ENCODE results near the gene TGIF2LX. TPM values are rescaled to one million over a fixed set of nuclear protein-coding genes. Genes with fewer than 3 reads are reported as not detected.
"Not testable (repeated sequence)": the region's sequence is repeated elsewhere in the genome, so short reads cannot be mapped to it uniquely, and the experiment has no call there.

TGIF2LX gene
- not detected in 3 replicates for total RNA-seq

DNA sequence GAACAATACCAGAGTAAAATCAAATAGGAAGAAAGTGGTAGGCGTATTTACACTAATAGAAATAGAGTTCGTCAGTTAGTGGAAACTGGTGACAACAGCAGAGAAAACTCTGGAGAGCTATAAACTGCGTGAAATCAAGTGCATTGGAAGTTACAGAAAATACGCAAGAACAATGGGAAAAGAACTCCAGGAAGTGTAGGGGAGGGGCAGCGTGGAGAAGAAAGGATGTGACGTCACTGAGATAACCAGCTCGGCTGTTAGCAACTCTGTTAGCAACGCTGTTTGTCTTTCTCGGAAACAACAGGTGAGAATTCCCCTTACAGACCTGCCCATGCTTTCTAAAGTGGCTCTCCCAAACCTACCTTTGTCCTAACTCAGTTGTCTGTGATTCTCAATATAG lies at the start of gene TGIF2LX:
TSS of gene TGIF2LX (plus strand) at position 244 of the 400 bp plus-strand sequence. CDS start 178 bp downstream, outside the sequence.
- DNase-seq (ENCODE audit: low spot score in 2 of 2, unreplicated experiment in 2 of 2); H3K9me3 Mint-ChIP-seq; H3K27ac Mint-ChIP-seq; H3K36me3 Mint-ChIP-seq; H3K27me3 Mint-ChIP-seq (ENCODE audit: low read depth); H3K4me1 Mint-ChIP-seq; H3K4me3 Mint-ChIP-seq: not testable (repeated sequence)

DNA sequence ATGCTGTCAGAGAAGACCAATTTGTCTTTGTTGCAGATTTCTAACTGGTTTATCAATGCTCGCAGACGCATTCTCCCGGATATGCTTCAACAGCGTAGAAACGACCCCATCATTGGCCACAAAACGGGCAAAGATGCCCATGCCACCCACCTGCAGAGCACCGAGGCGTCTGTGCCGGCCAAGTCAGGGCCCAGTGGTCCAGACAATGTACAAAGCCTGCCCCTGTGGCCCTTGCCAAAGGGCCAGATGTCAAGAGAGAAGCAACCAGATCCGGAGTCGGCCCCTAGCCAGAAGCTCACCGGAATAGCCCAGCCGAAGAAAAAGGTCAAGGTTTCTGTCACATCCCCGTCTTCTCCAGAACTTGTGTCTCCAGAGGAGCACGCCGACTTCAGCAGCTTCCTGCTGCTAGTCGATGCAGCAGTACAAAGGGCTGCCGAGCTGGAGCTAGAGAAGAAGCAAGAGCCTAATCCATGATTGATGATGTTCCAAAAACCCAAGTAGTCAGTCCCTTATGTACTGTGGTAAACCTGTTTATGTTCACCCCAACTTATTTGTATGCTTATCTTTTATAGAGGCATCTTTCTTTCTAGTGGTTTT lies 728 bp downstream of the TGIF2LX start:
- H3K4me1 Mint-ChIP-seq, H3K36me3 Mint-ChIP-seq: not testable (repeated sequence)

DNA sequence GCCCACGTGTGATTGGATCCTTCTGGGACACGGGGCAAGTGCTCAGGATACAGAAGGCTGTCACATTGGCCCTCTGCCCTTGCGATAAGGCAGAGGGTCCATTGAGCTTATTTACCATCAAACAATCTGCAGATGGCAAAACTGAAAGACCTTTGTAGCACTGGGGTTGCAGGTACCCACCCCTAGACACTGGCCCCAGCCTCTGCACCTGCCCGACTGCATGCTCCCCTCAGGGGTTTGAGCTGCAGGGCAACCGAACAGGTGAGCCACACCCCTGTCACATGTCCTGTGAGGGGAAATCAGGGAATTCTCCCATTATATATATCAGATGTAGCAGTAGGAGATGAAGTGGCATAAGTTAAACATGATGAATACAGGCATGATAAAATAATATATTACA lies 21.4 kb downstream of the TGIF2LX start:
- not testable (repeated sequence) for H3K9me3 Mint-ChIP-seq; H3K27ac Mint-ChIP-seq; H3K27me3 Mint-ChIP-seq (ENCODE audit: low read depth); DNase-seq (ENCODE audit: low spot score in 2 of 2, unreplicated experiment in 2 of 2); H3K4me3 Mint-ChIP-seq; H3K36me3 Mint-ChIP-seq
- peaks cover 12% of the 10 kb centered on the region for H3K4me1 Mint-ChIP-seq

More for the DNA sequence above, 728 bp downstream of the TGIF2LX start:
- not testable (repeated sequence) for H3K4me3 Mint-ChIP-seq; H3K27me3 Mint-ChIP-seq (ENCODE audit: low read depth); H3K9me3 Mint-ChIP-seq; H3K27ac Mint-ChIP-seq; DNase-seq (ENCODE audit: low spot score in 2 of 2, unreplicated experiment in 2 of 2)

DNA sequence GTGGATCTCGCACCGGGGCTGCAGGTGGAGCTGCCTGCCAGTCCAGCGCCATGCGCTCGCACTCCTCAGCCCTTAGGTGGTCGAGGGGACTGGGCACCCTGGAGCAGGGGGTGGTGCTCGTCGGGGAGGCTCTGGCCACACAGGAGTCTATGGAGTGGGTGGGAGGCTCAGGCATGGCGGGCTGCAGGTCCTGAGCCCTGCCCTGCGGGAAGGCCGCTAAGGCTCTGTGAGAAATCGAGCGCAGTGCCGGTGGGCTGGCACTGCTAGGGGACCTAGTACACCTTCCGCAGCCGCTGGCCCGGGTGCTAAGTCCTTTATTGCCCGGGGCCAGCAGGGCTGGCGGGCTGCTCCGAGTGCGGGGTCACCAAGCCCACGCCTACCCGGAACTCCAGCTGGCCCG lies 43.9 kb downstream of the TGIF2LX start:
- not testable (repeated sequence) for DNase-seq (ENCODE audit: low spot score in 2 of 2, unreplicated experiment in 2 of 2); H3K27ac Mint-ChIP-seq; H3K27me3 Mint-ChIP-seq (ENCODE audit: low read depth); H3K4me3 Mint-ChIP-seq; H3K36me3 Mint-ChIP-seq; H3K4me1 Mint-ChIP-seq
- peaks cover 18% of the 10 kb centered on the region for H3K9me3 Mint-ChIP-seq
